ENCODE measurements around the gene MRPS22. TPM values are rescaled to one million over a fixed set of nuclear protein-coding genes. Genes with fewer than 3 reads are reported as not detected.
"Not testable (repeated sequence)": the region's sequence is repeated elsewhere in the genome, so short reads cannot be mapped to it uniquely, and the experiment has no call there.

The MRPS22 gene
- total and polyA plus RNA-seq, 2 donors (not counting 3 experiments of a cell fraction or from before 2014, with no cell fraction given), result 33.8 to 45.6 TPM

DNA sequence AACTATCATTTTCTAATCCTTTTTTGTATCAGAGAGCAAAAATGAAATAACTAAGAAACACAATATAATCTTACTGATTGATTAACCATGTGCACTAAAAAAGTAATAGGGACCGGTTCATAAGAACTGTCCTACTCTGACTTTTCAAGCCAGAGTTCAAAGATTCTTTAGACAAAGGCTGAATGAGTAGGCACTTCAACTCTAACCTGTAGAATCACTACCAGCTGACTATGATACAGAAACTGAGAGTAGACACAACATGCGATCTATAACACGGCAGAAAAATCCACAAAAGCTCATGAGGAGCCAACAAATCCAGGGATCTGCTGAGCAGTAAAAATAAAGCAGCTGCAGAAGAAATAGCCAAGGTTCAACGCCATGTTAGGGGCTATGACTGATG lies 36.8 kb downstream of the MRPS22 start:
- Histone ChIP-seq H4K20me1 (replicated peaks; ENCODE audit: control insufficient read depth, extremely low read depth, insufficient read depth, low read length) (peaks cover 17% of the 10 kb centered on the region), H3K4me3 (replicated peaks in 1 of 3; ENCODE audit: insufficient read depth in 1 of 3, low read depth in 1 of 3, low read length in 3 of 3) (no peak overlapping the region), H3K27me3 (ENCODE audit: control insufficient read depth in 2 of 2, insufficient read depth in 2 of 2, low read length in 2 of 2) (no peaks in the 10 kb centered on the region), H3K36me3 (ENCODE audit: control insufficient read depth in 2 of 2, extremely low read depth in 1 of 2, insufficient read depth in 2 of 2, low read length in 2 of 2) (peaks cover 3 to 25% of the 10 kb centered on the region in 2 experiments), H3K4me1 (ENCODE audit: control insufficient read depth, extremely low read depth, insufficient read depth, low read length) (no peaks in the 10 kb centered on the region), H3K27ac (ENCODE audit: insufficient read depth, low read depth, low read length) (no peak overlapping the region), H3K79me2 (ENCODE audit: control insufficient read depth, insufficient read depth, low read length) (peaks cover 57% of the 10 kb centered on the region), H3K4me2 (ENCODE audit: insufficient read depth, low read length) (no peak overlapping the region), H2AFZ (ENCODE audit: low read depth, low read length) (no peak overlapping the region), H3K9me3 (replicated peaks; ENCODE audit: control insufficient read depth, insufficient read depth, low read length) (no peaks in the 10 kb centered on the region), H3K9ac (replicated peaks; ENCODE audit: extremely low read depth, insufficient read depth, low read length) (no peak overlapping the region), H3K9me1 (replicated peaks; ENCODE audit: control insufficient read depth, extremely low read depth, insufficient read depth, low read length) (no peaks in the 10 kb centered on the region)
- DNase-seq (ENCODE audit: low read depth, low spot score), result no peak
- ChIA-PET CTCF (interaction anchor here (1.2 kb wide), 1 partner anchor 27 kb away, joined by 5 read pairs; no protein-coding TSS in a partner anchor), POLR2A (no interaction called here)
- dilution Hi-C loops (cut with MboI; ENCODE audit: extremely low pct_ligation_motif_present, low sequenced_read_pairs) (no loop called here), intact Hi-C loops (cut with micrococcal nuclease) (no loop called here)
- FAIRE-seq, result no peak
- BruUV-seq (replicated peaks), result no TSS peak
- TF ChIP-seq, protein P1, sequence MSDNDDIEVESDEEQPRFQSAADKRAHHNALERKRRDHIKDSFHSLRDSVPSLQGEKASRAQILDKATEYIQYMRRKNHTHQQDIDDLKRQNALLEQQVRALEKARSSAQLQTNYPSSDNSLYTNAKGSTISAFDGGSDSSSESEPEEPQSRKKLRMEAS (IDR thresholded peaks at IDR 0.05; ENCODE audit: insufficient read depth, insufficient read length), result no peak
- no peak for TF ChIP-seq POLR2AphosphoS5 (IDR thresholded peaks at IDR 0.05; ENCODE audit: insufficient read depth, low read depth, low read length)
- no peak for TF ChIP-seq MYC (IDR thresholded peaks at IDR 0.05; ENCODE audit: low read depth, low read length)
- TF ChIP-seq, protein P2, sequence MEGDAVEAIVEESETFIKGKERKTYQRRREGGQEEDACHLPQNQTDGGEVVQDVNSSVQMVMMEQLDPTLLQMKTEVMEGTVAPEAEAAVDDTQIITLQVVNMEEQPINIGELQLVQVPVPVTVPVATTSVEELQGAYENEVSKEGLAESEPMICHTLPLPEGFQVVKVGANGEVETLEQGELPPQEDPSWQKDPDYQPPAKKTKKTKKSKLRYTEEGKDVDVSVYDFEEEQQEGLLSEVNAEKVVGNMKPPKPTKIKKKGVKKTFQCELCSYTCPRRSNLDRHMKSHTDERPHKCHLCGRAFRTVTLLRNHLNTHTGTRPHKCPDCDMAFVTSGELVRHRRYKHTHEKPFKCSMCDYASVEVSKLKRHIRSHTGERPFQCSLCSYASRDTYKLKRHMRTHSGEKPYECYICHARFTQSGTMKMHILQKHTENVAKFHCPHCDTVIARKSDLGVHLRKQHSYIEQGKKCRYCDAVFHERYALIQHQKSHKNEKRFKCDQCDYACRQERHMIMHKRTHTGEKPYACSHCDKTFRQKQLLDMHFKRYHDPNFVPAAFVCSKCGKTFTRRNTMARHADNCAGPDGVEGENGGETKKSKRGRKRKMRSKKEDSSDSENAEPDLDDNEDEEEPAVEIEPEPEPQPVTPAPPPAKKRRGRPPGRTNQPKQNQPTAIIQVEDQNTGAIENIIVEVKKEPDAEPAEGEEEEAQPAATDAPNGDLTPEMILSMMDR (IDR thresholded peaks at IDR 0.05; ENCODE audit: extremely low read depth in 1 of 2, insufficient read depth in 1 of 2, low read depth in 1 of 2, low read length in 2 of 2), result no peak
- no peak for TF ChIP-seq JUN (IDR thresholded peaks at IDR 0.05; ENCODE audit: borderline replicate concordance, insufficient read depth, insufficient read length, low read depth)
- TF ChIP-seq FOS (IDR thresholded peaks at IDR 0.05; ENCODE audit: borderline replicate concordance, insufficient read depth, low read length), result no peak
- no peak for TF ChIP-seq EZH2 (IDR thresholded peaks at IDR 0.05; ENCODE audit: borderline replicate concordance, low read depth, low read length, severe bottlenecking)
- TF ChIP-seq POLR2A (IDR thresholded peaks at IDR 0.05; ENCODE audit: low read depth, low read length), result no peak
- TF ChIP-seq GATA2 (IDR thresholded peaks at IDR 0.05; ENCODE audit: insufficient read depth, insufficient read length, low read depth, low read length), result no peak

DNA sequence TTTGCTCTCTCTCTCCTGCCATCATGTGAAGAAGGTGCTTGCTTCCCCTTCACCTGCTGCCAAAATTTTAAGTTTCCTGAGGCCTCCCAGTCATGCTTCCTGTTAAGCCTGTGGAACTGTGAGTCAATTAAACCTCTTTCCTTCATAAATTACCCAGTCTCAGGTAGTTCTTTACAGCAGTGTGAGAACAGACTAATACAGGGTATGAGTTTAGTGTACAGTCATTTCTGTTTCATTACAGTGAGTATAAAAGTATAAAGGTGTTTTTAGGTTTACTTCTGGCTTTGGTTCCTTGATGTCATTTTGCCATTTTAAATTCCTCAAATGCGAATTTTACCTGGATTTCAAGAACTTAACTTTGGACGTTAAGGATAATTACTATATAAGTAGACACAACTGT lies 38.5 kb downstream of the MRPS22 start:
- H3K4me2 ChIP-seq (ENCODE audit: insufficient read depth, low read length); H2AFZ ChIP-seq (ENCODE audit: low read depth, low read length); BruUV-seq (replicated peaks); H3K9me1 ChIP-seq (replicated peaks; ENCODE audit: control insufficient read depth, extremely low read depth, insufficient read depth, low read length); H3K4me1 ChIP-seq (ENCODE audit: control insufficient read depth, extremely low read depth, insufficient read depth, low read length); CTCF ChIA-PET; H3K27ac ChIP-seq (ENCODE audit: insufficient read depth, low read depth, low read length); DNase-seq (ENCODE audit: low read depth, low spot score); H3K9me3 ChIP-seq (replicated peaks; ENCODE audit: control insufficient read depth, insufficient read depth, low read length); FAIRE-seq; H3K4me3 ChIP-seq (replicated peaks in 1 of 3; ENCODE audit: insufficient read depth in 1 of 3, low read depth in 1 of 3, low read length in 3 of 3); dilution Hi-C loops (cut with MboI; ENCODE audit: extremely low pct_ligation_motif_present, low sequenced_read_pairs); H3K27me3 ChIP-seq (ENCODE audit: control insufficient read depth in 2 of 2, insufficient read depth in 2 of 2, low read length in 2 of 2); POLR2A ChIA-PET; H3K9ac ChIP-seq (replicated peaks; ENCODE audit: extremely low read depth, insufficient read depth, low read length): not testable (repeated sequence)
- H3K36me3 ChIP-seq (ENCODE audit: control insufficient read depth in 2 of 2, extremely low read depth in 1 of 2, insufficient read depth in 2 of 2, low read length in 2 of 2), result peaks cover 3 to 24% of the 10 kb centered on the region in 2 experiments
- peaks cover 74% of the 10 kb centered on the region for H3K79me2 ChIP-seq (ENCODE audit: control insufficient read depth, insufficient read depth, low read length)
- intact Hi-C loops (cut with micrococcal nuclease), result loop anchor here (2.0 kb wide), 1 partner anchor 13 kb away; no protein-coding TSS in a partner anchor
- H4K20me1 ChIP-seq (replicated peaks; ENCODE audit: control insufficient read depth, extremely low read depth, insufficient read depth, low read length), result peaks cover 17% of the 10 kb centered on the region

Data from endothelial cell of umbilical vein (primary cell).